ENCODE data around the gene PTPRA. TPM values are rescaled to one million over a fixed set of nuclear protein-coding genes. Genes with fewer than 3 reads are reported as not detected.

PTPRA gene
- total and polyA plus RNA-seq, 9 of the 15 experiments (the other 6 are each of a cell fraction or from before 2014, with no cell fraction given) = 3.4 to 80.5 (median 28.0) TPM

GRCh38 chr20:2946988-2947961 is 74.0 kb downstream of the PTPRA start (continued):
- TF ChIP-seq CHAMP1 (IDR thresholded peaks at IDR 0.05) (no peak), RAD21 (CRISPR knock-in tag; conservative IDR thresholded peaks at IDR 0.05 in 1 of 2, IDR thresholded peaks at IDR 0.05 in 1 of 2) (no peak), ATF1 (CRISPR knock-in tag; IDR thresholded peaks at IDR 0.05) (no peak), ATF1 (tag; IDR thresholded peaks at IDR 0.05) (peak; percentile 41; the same call in 1 of the 2 replicates), ZNF699 (CRISPR knock-in tag; IDR thresholded peaks at IDR 0.05; ENCODE audit: insufficient replicate concordance) (no peak), ZNF277 (CRISPR knock-in tag; IDR thresholded peaks at IDR 0.05; ENCODE audit: borderline replicate concordance) (no peak), ZNF76 (CRISPR knock-in tag; IDR thresholded peaks at IDR 0.05; ENCODE audit: borderline replicate concordance) (no peak), ETV1 (tag; conservative IDR thresholded peaks at IDR 0.05; ENCODE audit: low read depth) (no peak; the same call in 1 of the 2 replicates), FOXJ3 (CRISPR knock-in tag; IDR thresholded peaks at IDR 0.05) (no peak), PHF20 (IDR thresholded peaks at IDR 0.05; ENCODE audit: partially characterized antibody) (no peak), RREB1 (CRISPR knock-in tag; IDR thresholded peaks at IDR 0.05) (no peak), TAL1 (IDR thresholded peaks at IDR 0.05) (peak; percentile 32), ARID3B (CRISPR knock-in tag; IDR thresholded peaks at IDR 0.05; ENCODE audit: borderline replicate concordance) (no peak), ESRRB (CRISPR knock-in tag; IDR thresholded peaks at IDR 0.05; ENCODE audit: borderline replicate concordance) (no peak), ZNF408 (CRISPR knock-in tag; IDR thresholded peaks at IDR 0.05; ENCODE audit: low read depth) (no peak)

Data from K562 (cell line).